ENCODE results near the gene TARBP1.

- TF ChIP-seq CTCF (IDR thresholded peaks at IDR 0.05) (no peak), POLR2A (IDR thresholded peaks at IDR 0.05) (no peak)
Measured at GRCh38 chr1:234371414-234371813, 107.6 kb downstream of the TARBP1 start.

Measured in testis (tissue), 2 donors.